Erythroblast (primary cell): Measurements from ENCODE around the gene VIPAS39.

Source experiments
- DNase-seq, 2 experiments: peaks; one replicate each; lab custom pipeline; 2025; lab: John Stamatoyannopoulos, UW
- GATA1 ChIP-seq: IDR thresholded peaks from 2 replicates; pipeline ENCODE4 v1.6.1; 2011; ENCODE audit warnings: low read depth, mild to moderate bottlenecking, control low read depth, low read length, moderate library complexity
- POLR2A ChIP-seq: IDR thresholded peaks from 2 replicates; pipeline ENCODE4 v1.6.1; 2011; ENCODE audit warnings: mild to moderate bottlenecking, low read length

The VIPAS39 gene

DNA sequence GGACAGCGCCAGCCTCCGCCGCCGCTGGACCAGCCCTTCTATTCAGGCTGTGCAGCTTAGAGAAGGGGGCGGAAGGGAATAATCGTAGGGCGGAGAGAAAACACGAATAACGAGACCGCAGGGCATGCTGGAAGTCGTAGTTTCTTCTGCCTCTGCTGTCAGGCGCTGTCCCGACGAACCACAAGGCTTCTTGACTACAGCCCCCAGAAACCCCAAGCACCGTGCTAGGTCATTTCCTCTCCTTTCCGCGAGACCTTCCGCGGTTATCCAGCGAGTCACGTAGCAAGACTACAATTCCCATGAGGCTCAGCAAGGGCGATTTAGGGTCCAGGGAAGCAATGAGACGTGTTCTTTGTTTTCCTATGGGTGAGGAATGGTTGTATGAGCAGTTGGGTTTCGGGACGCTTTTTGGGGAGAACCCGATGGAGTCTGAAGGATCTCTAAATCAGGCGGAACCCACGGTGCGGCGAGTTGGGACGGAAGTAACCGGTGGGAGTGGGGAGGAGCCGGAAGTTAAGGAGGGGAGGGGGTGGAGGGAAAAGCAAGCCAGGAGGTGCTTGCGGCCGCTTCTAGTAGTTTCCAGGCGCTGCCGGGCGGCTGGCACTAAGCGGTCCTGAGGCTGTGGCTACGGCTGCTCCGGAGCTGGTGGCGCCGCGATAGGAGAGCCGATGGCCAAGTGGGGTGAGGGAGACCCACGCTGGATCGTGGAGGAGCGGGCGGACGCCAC is at the start of gene VIPAS39, which contains the start of gene AHSA1:
VIPAS39 (minus strand) TSS at position 80 of the 727 bp plus-strand sequence. CDS start 3,499 bp downstream, outside the sequence.
AHSA1 (plus strand) TSS at position 572 of the 727 bp plus-strand sequence; CDS start at position 669, 97 bp downstream.
- peak; percentile 98 to 99 for DNase-seq
- no peak for TF ChIP-seq GATA1
- TF ChIP-seq POLR2A: peak; percentile 73

DNA sequence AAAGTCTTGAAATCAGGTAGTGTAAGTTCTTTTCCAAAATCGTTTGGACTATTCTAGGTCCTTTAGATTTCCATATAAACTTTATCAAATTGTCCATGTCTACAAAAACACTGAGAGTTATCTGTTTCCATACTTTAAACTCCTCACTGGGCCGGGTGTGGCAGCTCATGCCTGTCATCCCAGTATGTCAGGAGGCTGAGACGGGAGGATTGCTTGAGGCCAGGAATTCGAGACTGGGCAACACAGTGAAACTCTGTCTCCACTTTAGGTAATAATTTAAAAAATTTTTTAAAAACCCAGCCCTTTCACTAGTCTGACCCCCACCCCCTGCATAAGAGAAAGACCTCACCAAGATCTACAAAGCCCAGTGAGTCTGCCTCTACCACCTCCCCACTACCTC is 47.6 kb upstream of the VIPAS39 start:
- TF ChIP-seq POLR2A (no peak), GATA1 (no peak)
- no peak for DNase-seq

GRCh38 chr14:77503138-77503537 is 45.7 kb upstream of the VIPAS39 start:
- TF ChIP-seq POLR2A (no peak), GATA1 (no peak)

DNA sequence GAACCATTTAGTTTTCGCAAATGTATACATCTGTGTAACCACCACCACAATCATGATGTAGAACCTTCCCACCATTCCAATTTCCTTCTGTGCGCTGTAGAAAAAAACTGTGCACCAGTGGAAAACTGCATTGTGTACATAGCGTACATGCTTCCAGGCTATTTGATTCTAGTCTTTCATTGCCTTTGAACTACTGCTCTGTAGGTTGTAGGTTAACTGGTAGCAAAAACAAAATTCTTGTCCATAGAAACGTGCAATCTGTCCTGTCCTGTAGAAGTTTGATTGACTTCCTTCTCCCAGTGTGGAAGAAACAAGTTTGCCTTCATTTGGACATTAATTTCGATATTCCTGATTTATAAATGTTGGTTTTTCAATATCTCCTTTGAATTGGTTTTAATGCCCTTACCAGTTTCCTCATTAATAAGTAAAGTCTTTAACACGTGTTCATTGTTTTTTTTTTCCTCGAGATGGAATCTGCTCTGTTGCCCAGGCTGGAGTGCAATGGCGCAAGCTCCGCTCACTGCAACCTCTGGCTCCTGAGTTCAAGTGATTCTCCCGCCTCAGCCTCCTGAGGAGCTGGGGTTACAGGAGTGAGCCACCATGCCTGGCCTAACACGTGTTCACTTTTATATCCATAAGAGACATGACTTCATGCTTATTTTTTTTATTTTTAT is 44.8 kb upstream of the VIPAS39 start:
- no peak for DNase-seq
- no peak for TF ChIP-seq GATA1
- no peak for TF ChIP-seq POLR2A

More at GRCh38 chr14:77503138-77503537, 45.7 kb upstream of the VIPAS39 start:
- DNase-seq: no peak

DNA sequence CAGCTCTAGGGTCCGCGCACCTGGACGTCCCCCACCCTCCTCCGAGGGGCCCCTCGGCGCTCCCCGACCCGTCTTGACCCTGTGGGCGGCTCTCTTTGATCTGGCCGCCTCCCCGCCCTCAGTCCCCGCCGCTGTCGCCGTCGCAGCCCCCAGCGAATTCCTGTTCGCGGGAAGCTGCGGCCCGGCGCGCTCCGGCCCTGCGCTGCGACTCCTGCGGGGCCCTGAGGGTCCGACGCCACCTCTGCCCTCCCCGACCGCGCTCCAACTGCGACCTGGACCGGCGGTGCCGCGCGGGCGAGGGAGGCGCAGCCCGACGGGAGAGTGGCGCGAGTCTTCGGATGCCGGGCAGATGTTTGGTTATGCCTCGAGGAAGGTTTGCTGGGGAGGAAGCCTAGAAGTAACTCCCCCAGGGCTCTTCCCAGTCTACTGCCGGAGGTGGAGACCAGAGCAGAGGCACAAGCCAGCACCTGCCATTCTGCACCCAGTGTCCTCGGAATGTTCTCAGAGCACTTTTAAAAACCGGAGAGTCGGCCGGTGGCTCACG is 41.7 kb upstream of the VIPAS39 start:
- DNase-seq: no peak
- no peak for TF ChIP-seq GATA1
- TF ChIP-seq POLR2A: no peak

GRCh38 chr14:77498120-77498979 is 40.9 kb upstream of the VIPAS39 start, which contains the start of gene ISM2:
Gene ISM2 (minus strand): TSS chr14:77498816. CDS start chr14:77498793, 23 bp downstream.
- TF ChIP-seq POLR2A: no peak
- TF ChIP-seq GATA1: no peak
- peak; percentile 46 to 53 for DNase-seq

- no peak for TF ChIP-seq POLR2A
- no peak for TF ChIP-seq GATA1
- no peak for DNase-seq
Observed at GRCh38 chr14:77495334-77495733, 37.9 kb upstream of the VIPAS39 start.

DNA sequence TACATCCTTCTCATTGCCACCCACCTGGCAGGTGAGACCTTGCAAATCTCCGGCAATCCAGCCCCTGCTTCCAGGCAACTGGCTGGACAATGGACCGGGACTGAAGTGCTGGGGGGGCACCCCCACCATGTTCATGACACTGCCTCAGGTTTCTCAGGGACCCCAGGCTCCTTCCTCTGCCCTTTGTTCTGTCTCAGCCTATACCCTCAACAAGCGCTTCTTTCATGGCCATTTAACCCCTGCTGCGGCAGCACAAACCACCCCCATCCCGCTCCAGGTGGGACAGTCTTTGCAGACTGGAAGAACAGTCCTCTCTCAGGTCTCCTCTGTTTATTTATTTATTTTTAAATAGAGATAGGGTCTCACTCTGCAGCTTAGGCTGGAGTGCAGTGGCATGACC is 33.7 kb upstream of the VIPAS39 start:
- DNase-seq: no peak
- no peak for TF ChIP-seq POLR2A
- TF ChIP-seq GATA1: no peak

- no peak for DNase-seq
- no peak for TF ChIP-seq POLR2A
- no peak for TF ChIP-seq GATA1
Observed at GRCh38 chr14:77490347-77490986, 33.1 kb upstream of the VIPAS39 start.

DNA sequence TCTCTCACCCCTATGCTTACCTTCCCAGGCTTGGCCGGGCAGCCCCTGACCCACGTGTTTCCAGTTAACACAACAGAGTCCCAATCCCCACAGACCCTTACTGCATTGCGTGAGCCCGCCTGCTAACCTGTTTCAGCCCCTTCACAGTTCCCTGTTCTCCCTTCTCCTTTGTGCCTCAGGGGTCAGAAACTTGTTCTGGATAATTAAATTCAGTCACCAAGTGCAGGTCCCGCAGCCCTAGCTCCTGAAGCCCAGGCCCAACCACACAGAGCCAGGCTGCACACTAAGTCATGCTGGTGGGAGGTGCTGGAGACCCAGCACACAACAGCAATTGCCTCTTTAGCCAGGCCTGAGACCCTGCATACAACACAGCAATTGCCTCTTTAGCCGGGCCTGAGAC is 31.6 kb upstream of the VIPAS39 start:
- no peak for TF ChIP-seq GATA1
- no peak for TF ChIP-seq POLR2A
- no peak for DNase-seq

- no peak for DNase-seq
- TF ChIP-seq GATA1: no peak
- no peak for TF ChIP-seq POLR2A
Observed at GRCh38 chr14:77488558-77488957, 31.2 kb upstream of the VIPAS39 start.

DNA sequence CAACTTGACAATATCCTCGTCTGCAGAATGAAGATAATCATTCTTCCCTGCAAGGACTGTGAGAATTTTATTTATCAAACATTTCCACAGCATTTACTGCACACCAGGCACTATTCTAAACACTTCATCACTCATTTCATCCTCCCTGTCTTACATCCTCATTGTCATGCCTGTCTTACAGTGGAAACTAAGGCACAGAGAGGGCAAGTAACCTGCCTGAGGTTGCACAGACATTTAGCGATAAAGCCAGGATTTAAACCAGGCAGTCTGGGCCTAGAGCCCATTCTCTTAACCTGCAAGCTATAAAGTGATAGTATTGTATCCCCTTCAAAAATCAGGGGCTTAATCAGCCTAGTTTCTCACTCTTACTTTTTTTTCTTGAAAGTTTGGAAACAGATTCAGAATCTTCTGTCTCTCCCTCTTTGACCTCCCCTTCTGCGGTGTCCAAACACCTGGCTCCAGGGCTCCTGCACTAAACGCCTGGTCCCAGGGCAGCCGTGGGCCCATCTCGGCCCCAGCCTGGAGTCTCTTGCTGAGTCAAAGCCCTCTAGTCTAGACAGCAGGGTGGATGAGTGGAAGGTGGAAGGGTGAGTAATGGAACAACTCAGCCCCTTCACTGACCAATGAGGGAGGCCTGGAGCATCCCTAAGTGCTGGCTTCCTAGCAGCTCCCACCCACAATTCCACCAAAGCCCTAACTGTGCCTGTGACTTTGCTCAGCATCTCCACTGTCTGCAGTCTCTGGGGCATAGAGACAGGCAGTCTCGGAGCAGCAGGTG is 28.7 kb upstream of the VIPAS39 start:
- TF ChIP-seq GATA1 (no peak), POLR2A (no peak)
- no peak for DNase-seq

- TF ChIP-seq POLR2A: no peak
- no peak for TF ChIP-seq GATA1
- DNase-seq: no peak
Observed at GRCh38 chr14:77485256-77485655, 27.9 kb upstream of the VIPAS39 start.
